Measurements from ENCODE around the gene DOCK2. TPM values are rescaled to one million over a fixed set of nuclear protein-coding genes. Genes with fewer than 3 reads are reported as not detected.
A peak's percentile ranks its signal among the peaks of the same experiment; 100 is the strongest.

DOCK2 gene
- polyA plus RNA-seq, 1 of the 3 experiments (the other 2 are of a cell fraction), result 3.8 TPM

DNA sequence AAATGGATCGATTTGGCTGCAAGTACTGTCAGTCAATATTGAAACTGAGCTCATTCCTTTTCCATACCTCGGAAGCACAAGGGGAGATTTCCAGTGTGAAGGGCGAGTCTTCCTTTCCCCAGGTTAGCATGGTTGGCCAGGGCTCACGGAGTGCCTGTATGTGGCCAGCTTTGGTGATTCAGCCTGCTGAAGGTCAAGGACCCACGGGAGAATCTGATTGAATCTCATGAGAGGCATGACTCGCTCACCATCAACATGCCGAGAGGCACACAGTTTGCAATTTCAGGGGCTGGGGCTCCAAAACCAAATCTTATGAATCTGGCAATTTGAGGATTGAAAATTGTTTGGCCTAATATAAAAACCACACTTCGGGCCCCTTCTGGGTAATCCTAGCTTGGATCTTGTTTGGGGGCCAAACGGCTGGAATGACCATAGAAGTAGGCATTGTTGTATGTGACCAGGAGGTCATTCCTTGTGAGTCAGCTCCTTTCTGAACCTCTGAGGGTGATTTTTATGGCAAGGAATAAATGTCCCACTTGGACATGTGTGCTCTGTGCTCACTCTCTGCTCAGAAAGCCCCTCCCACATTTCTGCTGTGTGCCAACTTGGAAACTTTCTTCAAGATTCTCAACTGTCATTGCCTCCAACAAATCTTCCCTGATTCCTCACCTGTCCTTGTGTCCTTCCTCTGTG, 69.8 kb downstream of the DOCK2 start:
- WGBS (ENCODE audit: low lambda C conversion rate), result 35% methylated on average over 9 of the region's 9 CpGs
- Histone ChIP-seq H3F3A (replicated peaks; ENCODE audit: insufficient read depth) (peaks cover 20% of the 10 kb centered on the region), H3K9me2 (no peaks in the 10 kb centered on the region), H3K9me3 (no peaks in the 10 kb centered on the region), H3K27me3 (ENCODE audit: insufficient read depth) (no peaks in the 10 kb centered on the region), H3K4me3 (ENCODE audit: low read depth in 2 of 2, low read length in 1 of 2) (no peak overlapping the region), H3K4me2 (peak overlapping the region; percentile 25; the same call in 1 of the 2 replicates), H3K27ac (ENCODE audit: low read depth in 2 of 2, low read length in 1 of 2) (peak overlapping the region in 1 of 2 experiments; percentile 79; a peak in 2 of 4 replicates), H3K36me3 (replicated peaks in 1 of 2; ENCODE audit: control insufficient read depth in 1 of 2, insufficient read depth in 2 of 2, low read length in 1 of 2) (no peaks in the 10 kb centered on the region), H3K4me1 (ENCODE audit: control insufficient read depth in 1 of 2, insufficient read depth in 2 of 2, low read depth in 1 of 2, low read length in 1 of 2) (peaks cover 0 to 24% of the 10 kb centered on the region in 2 experiments; a peak in 3 of 4 replicates), H2AFZ (ENCODE audit: low read depth) (0 out of 2 replicates have a peak overlapping the region, but pooled peaks have one; percentile 42), H3K79me2 (ENCODE audit: insufficient read depth) (no peaks in the 10 kb centered on the region), H4K20me1 (ENCODE audit: insufficient read depth) (no peaks in the 10 kb centered on the region), H3K9ac (peak overlapping the region; percentile 23; the same call in 1 of the 2 replicates)
- no peak for DNase-seq
- ChIA-PET POLR2A (no interaction called here), CTCF (interaction anchor here (1.1 to 1.4 kb wide), 3 partner anchors 10 to 509 kb away, joined by 3 to 6 read pairs (median 3); no protein-coding TSS in a partner anchor)
- TF ChIP-seq NFIC (IDR thresholded peaks at IDR 0.05; ENCODE audit: borderline replicate concordance) (no peak; the same call in 1 of the 2 replicates), GATA2 (CRISPR knock-in tag; IDR thresholded peaks at IDR 0.05) (no peak), RXRA (IDR thresholded peaks at IDR 0.05; ENCODE audit: borderline replicate concordance, low read depth) (peak; percentile 61; the same call in 1 of the 2 replicates), EP300 (IDR thresholded peaks at IDR 0.05; ENCODE audit: borderline replicate concordance in 1 of 2, low read depth in 1 of 2, low read length in 1 of 2) (peak in 1 of 2 experiments; percentile 64; a peak in 1 of 4 replicates), SMC3 (IDR thresholded peaks at IDR 0.05; ENCODE audit: low read depth, low read length) (no peak), RCOR1 (IDR thresholded peaks at IDR 0.05; ENCODE audit: low read length) (no peak), RFX5 (IDR thresholded peaks at IDR 0.05; ENCODE audit: low read length) (no peak), TAF1 (IDR thresholded peaks at IDR 0.05; ENCODE audit: borderline replicate concordance, low read depth, low read length) (no peak), FOSL2 (IDR thresholded peaks at IDR 0.05; ENCODE audit: borderline replicate concordance, low read depth) (peak; percentile 75), POLR2AphosphoS5 (IDR thresholded peaks at IDR 0.05; ENCODE audit: low read depth, low read length) (peak; percentile 26; the same call in 1 of the 2 replicates), JUND (IDR thresholded peaks at IDR 0.05) (peak; percentile 76), SIN3A (IDR thresholded peaks at IDR 0.05; ENCODE audit: borderline replicate concordance, low read depth, low read length) (peak; percentile 26; the same call in 1 of the 2 replicates), MEF2A (IDR thresholded peaks at IDR 0.05; ENCODE audit: borderline replicate concordance, low read depth) (no peak)
- TF ChIP-seq, protein P1, sequence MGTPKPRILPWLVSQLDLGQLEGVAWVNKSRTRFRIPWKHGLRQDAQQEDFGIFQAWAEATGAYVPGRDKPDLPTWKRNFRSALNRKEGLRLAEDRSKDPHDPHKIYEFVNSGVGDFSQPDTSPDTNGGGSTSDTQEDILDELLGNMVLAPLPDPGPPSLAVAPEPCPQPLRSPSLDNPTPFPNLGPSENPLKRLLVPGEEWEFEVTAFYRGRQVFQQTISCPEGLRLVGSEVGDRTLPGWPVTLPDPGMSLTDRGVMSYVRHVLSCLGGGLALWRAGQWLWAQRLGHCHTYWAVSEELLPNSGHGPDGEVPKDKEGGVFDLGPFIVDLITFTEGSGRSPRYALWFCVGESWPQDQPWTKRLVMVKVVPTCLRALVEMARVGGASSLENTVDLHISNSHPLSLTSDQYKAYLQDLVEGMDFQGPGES (IDR thresholded peaks at IDR 0.05; ENCODE audit: low read depth, low read length), result no peak
- TF ChIP-seq, protein P2, sequence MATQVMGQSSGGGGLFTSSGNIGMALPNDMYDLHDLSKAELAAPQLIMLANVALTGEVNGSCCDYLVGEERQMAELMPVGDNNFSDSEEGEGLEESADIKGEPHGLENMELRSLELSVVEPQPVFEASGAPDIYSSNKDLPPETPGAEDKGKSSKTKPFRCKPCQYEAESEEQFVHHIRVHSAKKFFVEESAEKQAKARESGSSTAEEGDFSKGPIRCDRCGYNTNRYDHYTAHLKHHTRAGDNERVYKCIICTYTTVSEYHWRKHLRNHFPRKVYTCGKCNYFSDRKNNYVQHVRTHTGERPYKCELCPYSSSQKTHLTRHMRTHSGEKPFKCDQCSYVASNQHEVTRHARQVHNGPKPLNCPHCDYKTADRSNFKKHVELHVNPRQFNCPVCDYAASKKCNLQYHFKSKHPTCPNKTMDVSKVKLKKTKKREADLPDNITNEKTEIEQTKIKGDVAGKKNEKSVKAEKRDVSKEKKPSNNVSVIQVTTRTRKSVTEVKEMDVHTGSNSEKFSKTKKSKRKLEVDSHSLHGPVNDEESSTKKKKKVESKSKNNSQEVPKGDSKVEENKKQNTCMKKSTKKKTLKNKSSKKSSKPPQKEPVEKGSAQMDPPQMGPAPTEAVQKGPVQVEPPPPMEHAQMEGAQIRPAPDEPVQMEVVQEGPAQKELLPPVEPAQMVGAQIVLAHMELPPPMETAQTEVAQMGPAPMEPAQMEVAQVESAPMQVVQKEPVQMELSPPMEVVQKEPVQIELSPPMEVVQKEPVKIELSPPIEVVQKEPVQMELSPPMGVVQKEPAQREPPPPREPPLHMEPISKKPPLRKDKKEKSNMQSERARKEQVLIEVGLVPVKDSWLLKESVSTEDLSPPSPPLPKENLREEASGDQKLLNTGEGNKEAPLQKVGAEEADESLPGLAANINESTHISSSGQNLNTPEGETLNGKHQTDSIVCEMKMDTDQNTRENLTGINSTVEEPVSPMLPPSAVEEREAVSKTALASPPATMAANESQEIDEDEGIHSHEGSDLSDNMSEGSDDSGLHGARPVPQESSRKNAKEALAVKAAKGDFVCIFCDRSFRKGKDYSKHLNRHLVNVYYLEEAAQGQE (IDR thresholded peaks at IDR 0.05; ENCODE audit: low read depth, low read length), result no peak
- TF ChIP-seq, protein P3, sequence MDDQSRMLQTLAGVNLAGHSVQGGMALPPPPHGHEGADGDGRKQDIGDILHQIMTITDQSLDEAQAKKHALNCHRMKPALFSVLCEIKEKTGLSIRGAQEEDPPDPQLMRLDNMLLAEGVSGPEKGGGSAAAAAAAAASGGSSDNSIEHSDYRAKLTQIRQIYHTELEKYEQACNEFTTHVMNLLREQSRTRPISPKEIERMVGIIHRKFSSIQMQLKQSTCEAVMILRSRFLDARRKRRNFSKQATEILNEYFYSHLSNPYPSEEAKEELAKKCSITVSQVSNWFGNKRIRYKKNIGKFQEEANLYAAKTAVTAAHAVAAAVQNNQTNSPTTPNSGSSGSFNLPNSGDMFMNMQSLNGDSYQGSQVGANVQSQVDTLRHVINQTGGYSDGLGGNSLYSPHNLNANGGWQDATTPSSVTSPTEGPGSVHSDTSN (IDR thresholded peaks at IDR 0.05), result peak; percentile 34
- TF ChIP-seq, protein P4, sequence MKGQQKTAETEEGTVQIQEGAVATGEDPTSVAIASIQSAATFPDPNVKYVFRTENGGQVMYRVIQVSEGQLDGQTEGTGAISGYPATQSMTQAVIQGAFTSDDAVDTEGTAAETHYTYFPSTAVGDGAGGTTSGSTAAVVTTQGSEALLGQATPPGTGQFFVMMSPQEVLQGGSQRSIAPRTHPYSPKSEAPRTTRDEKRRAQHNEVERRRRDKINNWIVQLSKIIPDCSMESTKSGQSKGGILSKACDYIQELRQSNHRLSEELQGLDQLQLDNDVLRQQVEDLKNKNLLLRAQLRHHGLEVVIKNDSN (IDR thresholded peaks at IDR 0.05; ENCODE audit: borderline replicate concordance, low read depth), result no peak
- TF ChIP-seq, protein P5, sequence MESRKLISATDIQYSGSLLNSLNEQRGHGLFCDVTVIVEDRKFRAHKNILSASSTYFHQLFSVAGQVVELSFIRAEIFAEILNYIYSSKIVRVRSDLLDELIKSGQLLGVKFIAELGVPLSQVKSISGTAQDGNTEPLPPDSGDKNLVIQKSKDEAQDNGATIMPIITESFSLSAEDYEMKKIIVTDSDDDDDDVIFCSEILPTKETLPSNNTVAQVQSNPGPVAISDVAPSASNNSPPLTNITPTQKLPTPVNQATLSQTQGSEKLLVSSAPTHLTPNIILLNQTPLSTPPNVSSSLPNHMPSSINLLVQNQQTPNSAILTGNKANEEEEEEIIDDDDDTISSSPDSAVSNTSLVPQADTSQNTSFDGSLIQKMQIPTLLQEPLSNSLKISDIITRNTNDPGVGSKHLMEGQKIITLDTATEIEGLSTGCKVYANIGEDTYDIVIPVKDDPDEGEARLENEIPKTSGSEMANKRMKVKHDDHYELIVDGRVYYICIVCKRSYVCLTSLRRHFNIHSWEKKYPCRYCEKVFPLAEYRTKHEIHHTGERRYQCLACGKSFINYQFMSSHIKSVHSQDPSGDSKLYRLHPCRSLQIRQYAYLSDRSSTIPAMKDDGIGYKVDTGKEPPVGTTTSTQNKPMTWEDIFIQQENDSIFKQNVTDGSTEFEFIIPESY (IDR thresholded peaks at IDR 0.05; ENCODE audit: borderline replicate concordance, low read depth), result no peak
- TF ChIP-seq, protein P6, sequence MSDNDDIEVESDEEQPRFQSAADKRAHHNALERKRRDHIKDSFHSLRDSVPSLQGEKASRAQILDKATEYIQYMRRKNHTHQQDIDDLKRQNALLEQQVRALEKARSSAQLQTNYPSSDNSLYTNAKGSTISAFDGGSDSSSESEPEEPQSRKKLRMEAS (IDR thresholded peaks at IDR 0.05; ENCODE audit: low read depth), result peak; percentile 60

Data from SK-N-SH (cell line).